Stimulated activated CD8-positive, alpha-beta memory T cell treated with anti-CD3 and anti-CD28 coated beads, Interleukin-15, amount 100 ng/mL, for 1 hour (primary cell): Measurements from ENCODE around the gene IZUMO4.

ENCODE experiments used
- DNase-seq: peaks from one replicate; pipeline ENCODE4 v3.0.0-alpha.2; 2020; ENCODE audit warnings: low read depth

IZUMO4 gene

GRCh38 chr19:2148482-2149135 lies 51.9 kb downstream of the IZUMO4 start:
- no peak for DNase-seq
